GM19240 (cell line): Measurements from ENCODE around the gene RAD51B.

Experiments
- DNase-seq: peaks from one replicate; pipeline ENCODE4 v3.0.0; 2011; ENCODE audit warnings: low spot score; ENCODE audit not compliant: insufficient read length

RAD51B gene

DNA sequence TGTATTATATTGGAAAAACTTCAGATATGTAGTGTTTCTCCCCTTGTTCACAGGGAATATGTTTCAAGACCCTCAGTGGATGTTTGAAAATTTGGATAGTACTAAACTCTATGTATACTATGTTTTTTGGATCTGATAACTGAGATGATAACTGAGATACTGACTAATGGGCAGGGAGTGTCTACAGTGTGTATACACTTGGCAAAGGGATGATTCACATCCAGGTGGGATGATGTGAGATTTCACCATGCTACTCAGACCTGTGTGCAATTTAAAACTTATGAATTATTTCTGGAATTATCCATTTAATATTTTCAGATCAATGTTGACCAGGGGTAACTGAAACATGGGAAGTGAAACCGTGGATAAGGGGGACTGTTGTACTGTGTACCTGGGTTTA lies 13.8 kb downstream of the RAD51B start:
- no peak for DNase-seq

DNA sequence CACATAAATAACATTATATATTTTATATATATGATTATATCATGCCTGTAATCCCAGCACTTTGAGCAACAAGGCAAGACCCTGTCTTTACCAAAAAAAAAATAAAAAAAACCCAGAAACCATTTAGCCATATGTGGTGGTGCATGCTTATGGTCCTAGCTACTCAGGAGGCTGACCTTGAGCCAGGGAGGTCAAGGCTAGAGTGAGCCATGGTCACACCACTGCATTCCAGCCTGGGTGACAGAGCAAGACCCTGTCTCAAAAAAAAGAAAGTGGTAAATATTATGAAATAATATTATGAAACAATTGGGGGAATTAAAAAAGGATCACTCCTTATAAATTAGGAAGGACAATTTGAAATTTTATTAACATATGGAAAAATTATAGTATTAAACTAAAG lies 16.0 kb downstream of the RAD51B start:
- no peak for DNase-seq

DNA sequence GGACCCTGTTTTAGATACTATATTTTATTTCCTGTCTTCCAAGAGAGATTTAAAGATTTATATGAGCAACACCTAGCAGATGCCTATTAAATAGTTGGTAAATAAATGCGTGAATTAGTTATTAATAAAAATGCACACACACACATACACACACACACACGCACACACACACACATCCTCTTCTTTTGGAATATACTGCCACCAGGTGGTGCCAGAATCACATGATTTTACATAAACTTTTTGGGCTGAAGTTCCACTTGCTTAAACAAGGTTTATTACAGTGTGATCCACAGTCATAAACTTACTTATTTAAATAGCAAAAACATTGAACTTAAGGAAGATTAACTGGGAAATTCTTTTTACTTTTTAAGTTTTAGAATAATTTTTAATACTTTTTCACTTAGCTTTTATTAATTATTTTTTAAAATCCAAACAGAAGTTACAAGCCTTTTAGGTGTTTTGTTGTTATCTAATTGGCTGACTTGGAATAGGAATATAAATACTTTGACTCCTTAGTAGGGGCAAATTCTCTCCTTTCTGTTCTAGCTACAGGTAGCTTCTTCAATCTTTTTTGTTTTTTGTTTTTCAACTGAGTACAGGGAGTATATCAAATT lies 17.5 kb downstream of the RAD51B start:
- DNase-seq = no peak

DNA sequence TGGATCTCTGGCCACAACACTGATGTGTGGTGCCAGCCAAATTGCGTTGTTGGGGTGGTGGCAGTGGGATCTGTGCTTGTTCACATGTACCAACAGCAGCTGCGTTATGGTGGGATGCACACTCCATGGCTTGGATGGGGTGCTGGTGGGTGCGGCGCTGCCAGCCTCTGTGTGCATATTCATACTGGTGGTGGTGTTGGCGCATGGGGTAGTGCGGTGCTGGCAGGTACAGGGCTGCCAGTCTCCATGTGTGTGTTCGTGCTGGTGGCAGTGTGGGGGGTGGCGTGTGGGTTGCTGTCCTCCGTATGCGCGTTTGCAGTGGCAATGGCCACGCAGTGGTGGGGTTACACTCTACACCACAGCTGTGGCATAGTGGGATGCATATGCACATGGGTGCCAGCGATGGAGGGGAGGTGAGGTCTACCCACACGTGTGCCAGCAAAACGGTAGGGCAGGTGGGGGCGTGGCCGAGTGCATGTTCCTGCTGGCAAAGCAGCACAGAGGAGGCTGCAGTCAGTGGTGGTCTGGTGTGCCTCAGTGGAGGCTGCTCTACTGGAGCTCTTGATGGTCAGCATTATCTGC lies 26.5 kb downstream of the RAD51B start:
- DNase-seq = no peak

DNA sequence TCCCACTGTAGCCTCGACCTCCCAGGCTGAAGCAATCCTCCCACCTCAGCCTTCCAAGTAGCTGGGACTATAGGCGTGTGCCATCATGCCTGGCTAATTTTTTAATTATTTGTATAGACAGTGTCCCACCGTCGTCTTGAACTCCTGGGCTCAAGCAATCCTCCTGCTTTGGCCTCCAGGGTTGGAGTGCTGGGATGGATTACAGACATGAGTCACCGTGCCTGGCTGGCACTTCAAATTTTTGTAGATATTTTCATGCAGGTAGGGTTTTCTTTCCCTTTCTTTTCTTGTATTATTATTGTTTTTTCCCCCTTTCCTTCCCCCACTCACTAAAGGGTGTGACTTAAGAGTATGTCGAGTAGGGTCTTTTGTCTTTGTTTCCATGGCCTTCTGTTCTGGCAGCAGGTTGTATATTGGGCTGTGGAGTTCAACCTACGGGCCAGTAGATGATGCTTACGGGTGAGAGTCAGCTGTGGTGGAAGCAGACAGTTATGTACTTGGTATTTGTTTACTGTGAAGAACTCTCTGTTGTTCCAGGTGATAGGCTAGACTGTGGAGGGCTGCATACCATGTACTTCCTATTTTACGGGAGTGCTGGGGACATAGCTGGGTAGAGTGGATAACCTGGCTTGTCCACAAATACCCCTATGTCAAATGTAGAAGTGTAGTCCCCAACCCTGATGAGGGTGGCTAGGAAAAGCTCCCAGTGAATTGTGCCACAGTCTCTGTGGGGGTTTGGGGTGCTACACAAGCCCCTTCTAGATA lies 30.7 kb downstream of the RAD51B start:
- DNase-seq = no peak

DNA sequence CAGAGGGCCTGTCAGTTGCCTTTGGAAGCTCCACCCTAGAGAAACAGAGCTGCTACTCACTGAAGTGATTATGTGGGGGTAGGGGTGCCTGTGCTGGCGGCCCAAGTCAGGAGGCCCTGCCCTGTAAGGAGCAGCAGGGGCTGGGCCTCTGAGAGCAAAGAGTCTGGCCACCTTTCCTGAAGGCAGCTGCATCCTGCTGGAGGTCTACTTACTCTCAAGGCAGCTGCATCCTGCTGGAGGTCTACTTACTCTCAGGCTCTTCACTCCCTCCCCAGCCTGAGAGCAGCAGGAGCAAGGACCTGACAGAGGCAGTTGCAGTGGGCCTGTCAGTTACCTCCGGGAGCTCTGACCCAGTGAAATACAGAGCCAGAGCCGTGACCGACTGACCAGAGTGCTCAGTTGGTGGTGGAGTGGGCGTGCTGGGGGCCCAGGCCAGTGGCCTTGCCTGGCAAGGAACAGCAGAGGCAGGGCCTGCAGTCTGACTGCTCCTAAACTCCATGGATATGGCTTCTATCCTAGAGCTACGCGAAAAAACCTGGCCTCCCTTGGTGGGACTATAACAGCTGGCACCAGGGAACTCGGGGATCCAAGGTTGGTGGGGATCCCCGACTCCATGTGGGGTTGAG lies 32.3 kb downstream of the RAD51B start:
- DNase-seq = no peak

DNA sequence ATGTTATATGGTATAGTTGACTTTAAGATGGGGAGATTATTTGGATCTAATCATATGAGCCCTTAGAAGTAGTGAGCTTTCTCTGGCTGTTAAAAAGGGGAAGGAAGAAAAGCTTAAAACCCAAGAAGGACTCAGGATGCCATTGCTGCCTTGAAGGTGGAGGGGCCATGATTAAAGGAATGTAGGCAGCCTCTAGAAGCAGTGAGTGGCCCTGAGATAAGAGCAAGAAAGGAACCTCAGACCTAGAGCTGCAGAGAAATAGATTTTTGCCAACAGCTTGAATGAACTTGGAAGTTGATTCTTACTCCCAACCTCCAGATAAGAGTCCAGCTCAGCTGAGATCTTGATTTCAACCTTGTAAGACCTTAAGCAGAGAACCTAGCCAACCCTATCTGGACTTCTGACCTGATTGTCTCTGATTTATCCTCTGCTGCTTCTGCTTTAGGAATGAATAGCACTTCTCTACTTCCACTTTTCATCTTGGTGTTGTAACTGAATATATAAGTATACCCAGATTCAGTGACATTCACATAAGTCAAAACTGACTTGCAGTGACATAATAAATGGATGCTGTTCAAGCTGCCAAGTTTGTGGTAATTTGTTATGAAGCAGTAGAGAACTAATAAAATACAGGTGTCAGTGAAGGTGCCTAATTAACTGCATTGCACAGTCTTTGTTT lies 33.5 kb downstream of the RAD51B start:
- DNase-seq = no peak

DNA sequence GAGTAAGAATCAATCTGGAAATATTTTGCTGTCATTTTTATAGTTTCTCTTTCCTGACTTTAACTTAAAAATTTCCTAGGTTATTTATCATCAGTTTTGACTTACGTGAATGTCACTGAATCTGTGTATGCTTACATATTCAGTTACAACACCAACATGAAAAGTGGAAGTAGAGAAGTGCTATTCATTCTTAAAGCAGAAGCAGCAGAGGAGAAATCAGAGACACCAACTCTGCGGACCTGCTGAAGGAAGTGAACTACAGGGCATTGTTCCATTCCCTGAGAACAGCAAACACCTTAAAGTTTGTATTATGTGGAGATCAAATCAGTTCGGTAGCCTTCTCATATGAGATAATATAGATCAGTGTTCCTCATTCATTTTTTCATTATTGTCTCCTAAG lies 34.1 kb downstream of the RAD51B start:
- no peak for DNase-seq

DNA sequence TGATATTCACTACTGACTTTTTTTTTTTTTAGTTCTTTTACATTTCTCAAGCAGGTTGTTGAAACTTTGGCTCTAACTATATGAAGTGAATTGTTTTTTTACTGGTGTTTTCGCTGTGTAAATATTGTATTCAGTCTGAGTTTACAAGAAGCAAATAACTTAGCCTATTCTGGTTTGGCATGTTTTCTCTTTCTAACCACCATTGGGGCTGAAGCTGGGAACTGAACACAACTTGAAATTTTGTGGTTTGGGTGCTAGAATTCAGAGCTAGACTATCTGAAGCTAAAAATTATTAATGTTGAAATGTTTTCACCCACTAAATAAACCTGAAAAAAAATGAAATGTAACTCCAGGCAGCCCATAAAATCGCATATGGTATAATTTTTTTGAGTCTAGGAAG lies 37.2 kb downstream of the RAD51B start:
- DNase-seq = no peak

DNA sequence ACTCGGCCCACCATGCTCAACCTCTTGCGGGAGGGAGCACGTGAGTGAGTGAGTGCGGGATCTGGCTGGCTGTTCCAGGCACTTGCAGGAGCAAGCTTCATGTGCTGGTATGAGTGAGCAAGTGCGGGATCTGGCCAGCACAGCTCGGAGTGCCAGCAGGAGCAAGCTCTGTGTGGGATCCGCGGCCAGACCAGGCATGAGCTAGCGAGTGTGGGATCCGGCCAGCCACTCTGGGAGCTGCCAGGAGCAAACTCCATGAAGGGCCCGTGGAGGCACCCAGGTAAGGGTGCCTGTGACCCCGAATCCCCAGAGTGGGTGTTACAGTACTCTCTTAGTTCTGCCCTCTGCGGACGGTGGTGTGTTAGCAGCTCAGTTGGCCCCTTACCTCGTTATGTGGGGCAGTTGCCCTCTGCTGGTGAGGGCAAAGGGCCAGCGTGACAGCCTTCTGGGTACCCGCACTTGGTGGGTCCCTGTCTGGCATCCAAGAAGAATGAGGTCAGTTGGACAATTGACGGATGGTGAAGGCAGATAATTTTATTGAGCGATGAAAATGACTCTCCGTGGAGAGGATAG lies 38.3 kb downstream of the RAD51B start:
- DNase-seq = no peak

DNA sequence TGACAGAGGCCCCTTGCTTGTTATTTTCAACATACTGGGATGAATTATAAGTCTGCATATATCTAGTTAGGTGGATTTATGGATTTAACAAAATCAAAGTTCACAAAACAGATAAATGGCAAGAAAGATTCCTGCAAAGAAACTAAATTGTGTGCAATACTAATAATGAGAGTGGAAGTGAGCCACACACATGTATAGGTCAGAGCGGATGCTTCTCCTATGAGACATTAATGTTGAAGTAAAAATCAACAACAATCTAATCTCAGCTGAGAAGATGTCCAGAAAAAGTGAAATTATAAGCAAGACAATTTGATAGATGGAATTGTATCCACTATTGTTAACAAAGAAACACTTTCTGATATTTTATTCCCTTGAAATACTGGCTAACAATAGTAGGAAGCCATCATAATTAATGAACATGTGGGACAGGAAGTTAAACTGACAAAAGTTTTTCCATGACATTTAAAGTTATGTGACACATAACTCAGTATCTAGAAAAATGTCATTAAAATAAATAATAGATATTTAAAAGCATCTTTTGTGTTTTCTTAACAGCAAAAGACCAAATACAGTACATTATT lies 39.7 kb downstream of the RAD51B start:
- DNase-seq = no peak

DNA sequence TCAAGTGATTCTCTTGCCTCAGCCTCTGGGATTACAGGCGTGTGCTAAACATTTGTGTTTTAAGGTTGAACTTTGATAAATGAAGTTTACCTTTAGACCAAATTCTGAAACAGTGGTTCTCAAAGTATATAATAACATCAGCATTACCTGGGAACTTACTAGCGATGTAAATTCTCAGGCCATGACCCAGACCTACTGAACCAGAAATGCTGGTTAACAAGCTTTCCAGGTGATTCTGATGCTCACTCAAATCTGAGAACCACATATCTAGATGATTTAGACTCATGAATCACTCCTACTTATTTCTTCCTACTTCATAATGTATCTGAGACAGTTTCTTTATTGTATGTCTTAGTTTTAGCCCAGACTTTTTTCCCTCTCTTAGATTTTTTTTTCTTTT lies 43.6 kb downstream of the RAD51B start:
- no peak for DNase-seq

DNA sequence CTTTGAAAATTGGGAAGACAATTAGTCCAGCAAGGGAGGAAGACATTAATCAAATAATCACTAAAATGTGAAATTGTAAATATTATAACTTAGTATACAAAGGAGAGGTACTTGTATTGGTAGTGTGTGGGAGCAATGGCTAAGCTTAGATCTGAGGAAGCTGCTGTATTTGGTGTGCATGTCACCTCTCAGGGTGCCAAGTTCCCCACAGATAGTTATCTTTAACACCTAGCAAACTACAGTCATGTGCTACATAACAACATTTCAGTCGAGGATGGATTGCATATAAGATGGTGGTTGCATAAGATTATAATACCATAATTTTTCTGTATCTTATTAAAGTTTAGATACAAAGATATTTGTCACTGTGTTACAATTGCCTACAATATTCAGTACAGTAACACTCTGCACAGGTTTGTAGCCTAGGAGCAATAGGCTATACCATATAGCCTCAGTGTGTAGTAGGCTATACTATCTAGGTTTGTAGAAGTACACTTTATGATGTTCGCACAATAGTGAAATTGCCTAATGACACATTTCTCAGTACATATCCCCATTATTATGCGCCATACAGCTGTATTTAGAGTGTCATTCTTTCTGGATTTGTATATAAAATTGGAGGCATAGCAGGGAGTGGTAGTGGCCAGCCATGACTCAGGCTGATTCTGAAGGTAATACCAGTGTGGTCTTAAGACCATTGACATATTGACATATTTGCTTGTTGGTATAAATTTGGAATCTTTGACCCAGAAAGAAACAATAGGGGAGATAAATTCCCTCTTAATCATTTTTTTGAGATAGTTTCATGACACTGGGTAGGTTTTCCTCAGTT lies 55.8 kb downstream of the RAD51B start:
- no peak for DNase-seq

DNA sequence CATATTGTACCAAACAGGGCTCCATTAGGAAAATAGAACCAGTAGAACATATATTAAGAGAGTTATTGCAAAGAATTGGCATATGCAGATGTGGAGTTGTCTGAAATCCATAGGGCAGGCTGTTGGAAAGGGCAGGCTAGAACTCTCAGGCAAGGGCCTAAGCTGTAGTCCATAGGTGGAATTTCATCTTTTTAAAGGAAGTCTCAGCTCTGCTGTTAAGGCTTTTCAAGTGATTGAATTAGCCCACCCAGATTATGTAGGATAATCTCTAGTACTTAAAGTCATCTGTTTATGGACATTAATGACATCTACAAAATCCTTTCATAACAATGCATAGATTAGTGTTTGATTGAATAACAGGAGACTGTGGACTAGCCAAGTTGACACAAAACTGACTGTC lies 59.4 kb downstream of the RAD51B start:
- DNase-seq = no peak

DNA sequence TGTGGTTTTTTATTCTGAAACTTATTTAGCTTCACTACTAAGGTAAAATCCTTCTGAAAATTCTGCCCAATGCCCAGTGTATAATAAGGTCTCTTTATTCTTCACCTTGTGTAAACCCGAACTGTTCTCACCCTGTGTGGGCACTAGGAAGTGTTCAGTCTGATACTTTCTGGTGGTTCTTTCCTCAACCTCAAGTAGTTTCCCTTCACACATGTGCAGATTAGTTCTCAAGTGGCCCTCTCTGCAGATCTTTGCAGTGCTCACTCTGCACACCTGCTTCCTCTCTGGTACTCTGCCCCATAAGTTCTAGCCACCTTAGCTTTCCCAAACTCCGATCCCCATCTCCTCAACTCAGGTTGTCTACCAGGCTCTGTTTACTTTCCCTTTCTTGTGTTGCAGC lies 61.6 kb downstream of the RAD51B start:
- DNase-seq = peak; percentile 15

DNA sequence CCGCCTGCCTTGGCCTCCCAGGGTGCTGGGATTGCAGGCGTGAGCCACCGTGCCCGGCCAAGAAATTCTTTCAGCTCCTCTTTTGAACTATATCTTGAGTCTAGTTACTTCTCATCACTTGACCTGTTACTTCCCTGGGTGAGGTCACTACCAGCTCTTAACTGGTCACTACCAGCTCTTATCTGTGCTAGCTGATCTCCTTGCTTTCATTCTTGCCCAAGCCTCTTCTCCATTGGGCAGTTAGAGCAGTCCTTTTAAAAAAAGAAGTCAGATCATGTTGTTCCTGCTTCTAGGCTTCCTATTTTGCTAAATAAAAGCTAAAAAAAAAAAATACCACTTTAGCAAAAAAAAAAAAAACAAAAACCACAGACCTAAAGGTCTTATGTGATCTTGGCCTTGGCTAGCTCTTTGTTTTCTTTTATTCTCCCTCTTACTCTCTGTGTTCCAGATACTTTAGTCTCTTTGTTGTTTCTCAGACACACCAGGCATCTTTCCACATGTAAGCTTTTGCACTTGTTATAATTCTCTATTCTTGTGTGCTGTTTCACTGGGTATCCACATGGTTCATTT lies 63.5 kb downstream of the RAD51B start:
- no peak for DNase-seq

DNA sequence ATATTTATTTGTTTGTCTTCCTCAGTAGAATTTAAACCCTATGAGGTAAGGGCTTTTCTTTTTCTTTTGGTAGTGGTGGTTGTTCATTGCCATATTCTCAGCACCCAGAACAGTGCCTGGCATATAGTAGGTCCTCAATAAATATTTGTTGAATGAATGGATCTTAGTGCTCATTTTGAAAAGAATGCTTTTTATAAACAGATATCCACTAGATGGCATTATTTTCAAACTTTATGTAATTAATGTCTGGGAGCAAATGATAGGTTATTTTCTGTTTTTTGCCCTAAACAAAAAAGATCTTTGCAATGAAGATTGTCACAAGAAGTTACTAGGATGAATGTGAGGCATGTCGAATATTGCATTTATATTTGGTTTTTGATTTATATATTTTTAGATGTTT lies 64.1 kb downstream of the RAD51B start:
- no peak for DNase-seq

DNA sequence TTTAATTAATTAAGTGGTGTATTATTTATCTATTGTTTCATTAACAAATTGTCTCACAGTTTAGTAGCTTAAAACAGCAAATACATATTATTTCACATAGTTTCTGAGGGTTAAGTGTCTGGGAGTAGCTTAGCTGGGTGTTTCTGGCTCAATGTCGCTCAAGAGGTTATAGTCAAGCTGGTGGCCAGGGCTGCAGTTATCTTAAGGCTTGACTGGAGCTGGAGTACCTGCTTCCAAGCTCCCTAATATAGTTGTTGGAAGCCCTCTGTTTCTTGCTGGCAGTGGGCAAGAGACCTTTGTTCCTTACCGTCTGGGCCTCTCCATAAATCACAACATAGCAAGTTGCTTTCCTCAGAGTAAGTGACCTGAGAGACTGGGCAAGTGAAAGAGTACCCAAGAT lies 66.6 kb downstream of the RAD51B start:
- DNase-seq = no peak

DNA sequence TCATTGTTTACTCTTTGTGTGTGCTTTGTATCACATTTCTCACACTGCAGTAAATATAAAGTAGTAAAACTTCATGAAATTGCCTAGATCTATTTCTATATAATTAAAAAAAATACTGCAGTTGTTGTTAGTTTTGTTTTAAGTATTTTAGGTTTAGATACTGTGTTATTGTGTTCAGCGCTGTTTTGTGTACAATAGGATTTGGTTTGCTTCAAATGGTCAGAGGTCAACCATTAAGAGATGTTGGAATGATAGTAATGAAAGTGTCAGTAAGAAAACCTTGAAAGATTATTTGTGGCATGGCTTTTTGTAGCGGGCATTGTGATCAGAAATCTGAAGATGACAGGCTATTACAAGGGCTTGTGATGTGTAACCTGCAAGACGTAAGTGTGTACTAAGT lies 67.9 kb downstream of the RAD51B start:
- no peak for DNase-seq

DNA sequence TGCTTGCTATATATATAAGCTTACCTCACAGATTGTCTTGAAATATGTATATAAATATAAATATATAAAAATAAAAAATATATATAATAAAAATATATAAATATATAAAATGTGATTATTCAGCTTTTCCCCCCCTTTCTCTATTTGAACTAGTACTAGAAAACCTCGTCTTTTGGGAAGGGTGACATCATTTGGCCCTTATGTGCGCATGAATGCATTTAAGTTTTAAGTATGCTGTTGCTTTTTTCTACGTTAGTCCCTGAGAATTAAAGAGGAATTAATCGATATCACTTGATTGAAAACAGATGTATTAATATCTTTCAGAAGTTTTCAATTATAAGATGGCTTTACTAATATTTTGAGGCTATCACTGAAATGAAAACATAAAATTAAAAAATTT lies 69.9 kb downstream of the RAD51B start:
- DNase-seq = no peak
